Ureter (tissue), 1 donor: ENCODE measurements around the gene STK24. TPM values are rescaled to one million over a fixed set of nuclear protein-coding genes. Genes with fewer than 3 reads are reported as not detected.
A peak's percentile ranks its signal among the peaks of the same experiment; 100 is the strongest.
"Not testable (repeated sequence)": the region's sequence is repeated elsewhere in the genome, so short reads cannot be mapped to it uniquely, and the experiment has no call there.

Source experiments
- DNase-seq: peaks from one replicate; pipeline ENCODE4 v3.0.0-alpha.2; 2020; ENCODE audit warnings: low spot score
- total RNA-seq: library from RNA; stranded (reverse); gene quantifications from one replicate; pipeline ENCODE4 v1.2.4, GENCODE V29; 2023
- donor health status: DM: yes; HTN: yes; CAD: no.

Gene STK24
- total RNA-seq: 160 TPM

DNA sequence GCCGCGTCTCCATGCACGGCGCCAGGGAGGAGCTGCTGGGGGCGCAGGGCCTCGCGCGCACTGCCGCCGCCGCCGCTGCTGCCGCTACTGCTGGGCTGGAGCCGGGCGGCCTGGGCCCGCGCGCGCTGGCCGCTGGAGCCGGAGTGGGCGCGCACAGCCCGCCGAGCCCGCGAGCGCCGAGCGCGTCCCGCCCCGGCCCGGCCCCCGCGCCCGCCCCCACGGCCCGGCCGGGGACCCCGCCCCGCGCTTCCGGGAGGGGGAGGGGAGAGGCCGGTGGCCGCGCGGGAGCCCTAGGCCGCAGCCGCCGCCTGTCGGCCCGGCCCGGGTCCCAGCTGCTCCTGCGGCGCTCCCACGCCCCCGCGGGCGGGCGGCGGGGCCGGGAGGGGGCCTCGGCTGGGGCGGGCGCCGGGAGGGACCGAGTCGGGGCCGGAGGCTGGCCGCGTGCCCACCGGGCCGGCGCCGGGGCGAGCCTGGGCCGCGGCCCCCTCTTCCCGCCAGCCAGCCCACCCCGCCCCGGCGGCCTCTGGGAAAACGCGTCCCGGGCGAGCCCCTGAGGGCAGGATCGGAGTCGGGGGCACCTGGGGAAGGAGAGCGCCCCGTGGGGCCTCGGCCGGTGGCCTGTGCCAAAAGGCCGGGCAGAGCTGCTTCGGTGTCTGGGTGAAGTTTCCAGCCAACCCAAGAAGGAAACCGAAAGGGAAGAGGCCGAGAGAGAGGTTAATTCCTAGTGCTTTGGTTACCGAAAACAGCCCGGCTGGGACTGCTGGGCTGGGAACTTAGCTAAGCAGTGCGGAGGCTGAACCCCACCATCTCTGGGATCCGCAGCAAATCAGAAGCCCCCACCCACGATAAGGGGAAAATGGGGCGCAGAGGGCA, at the start of gene STK24:
Gene STK24 (minus strand): TSS at position 145 of the 873 bp plus-strand sequence. CDS start 321 bp downstream, outside the sequence.
- peak; percentile 64 for DNase-seq

DNA sequence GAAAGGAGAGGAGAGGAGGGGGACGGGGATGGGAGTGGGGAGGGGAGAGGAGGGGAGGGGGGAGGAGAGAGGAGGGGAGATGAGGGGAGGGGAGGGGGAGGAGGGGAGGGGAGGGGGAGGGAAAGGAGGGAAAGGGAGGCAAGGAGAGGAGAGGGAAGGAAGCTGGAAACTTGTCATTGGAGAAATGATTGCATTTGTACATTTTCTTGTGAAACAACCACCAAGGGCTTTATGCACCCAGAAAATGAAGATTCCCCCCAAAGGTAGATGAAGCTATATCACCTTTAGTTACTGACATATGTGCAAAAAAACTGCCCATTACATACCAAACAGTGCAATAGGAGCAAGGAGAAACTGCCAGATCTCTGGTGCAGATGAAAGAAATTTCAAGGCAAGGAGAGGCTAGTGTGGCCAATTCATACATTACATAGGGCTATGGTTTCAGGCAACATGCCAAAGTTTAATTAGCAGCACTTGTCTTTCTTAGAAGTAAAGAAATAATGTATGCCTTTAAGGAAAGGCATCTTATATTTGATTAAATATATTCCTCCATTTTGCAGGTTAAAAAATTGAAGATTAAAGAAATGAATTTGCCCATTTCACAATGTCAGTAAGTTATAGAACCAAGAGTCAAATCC, 49.5 kb upstream of the STK24 start:
- no peak for DNase-seq

GRCh38 chr13:98624589-98624988, 47.7 kb upstream of the STK24 start:
- DNase-seq: not testable (repeated sequence)

GRCh38 chr13:98622931-98623331, 46.0 kb upstream of the STK24 start:
- no peak for DNase-seq

GRCh38 chr13:98619556-98619955, 42.6 kb upstream of the STK24 start:
- no peak for DNase-seq

GRCh38 chr13:98615595-98615994, 38.7 kb upstream of the STK24 start:
- not testable (repeated sequence) for DNase-seq

- no peak for DNase-seq
These were observed 36.7 kb upstream of the STK24 start for GRCh38 chr13:98613591-98613990.

DNA sequence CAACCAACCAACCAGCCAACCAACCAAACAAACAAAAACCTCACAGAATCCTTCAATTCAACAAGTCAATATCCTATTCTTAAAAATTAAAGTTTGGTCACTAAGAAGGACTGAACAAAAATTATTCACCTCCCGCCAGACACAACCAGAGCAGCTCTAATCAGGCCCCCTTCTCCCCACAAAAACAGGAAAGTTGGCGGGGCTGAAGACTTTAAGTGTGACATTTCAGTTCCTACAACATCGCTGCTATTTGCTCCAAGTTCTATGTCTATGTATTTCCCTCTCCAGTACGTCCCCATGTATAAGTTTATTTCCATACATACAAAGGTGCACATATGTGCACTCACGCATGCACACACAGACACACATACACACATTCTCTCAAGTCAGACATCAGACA, 32.8 kb upstream of the STK24 start:
- no peak for DNase-seq

GRCh38 chr13:98606296-98606695, 29.4 kb upstream of the STK24 start:
- no peak for DNase-seq

GRCh38 chr13:98599502-98600328, 22.8 kb upstream of the STK24 start:
- DNase-seq: no peak

DNA sequence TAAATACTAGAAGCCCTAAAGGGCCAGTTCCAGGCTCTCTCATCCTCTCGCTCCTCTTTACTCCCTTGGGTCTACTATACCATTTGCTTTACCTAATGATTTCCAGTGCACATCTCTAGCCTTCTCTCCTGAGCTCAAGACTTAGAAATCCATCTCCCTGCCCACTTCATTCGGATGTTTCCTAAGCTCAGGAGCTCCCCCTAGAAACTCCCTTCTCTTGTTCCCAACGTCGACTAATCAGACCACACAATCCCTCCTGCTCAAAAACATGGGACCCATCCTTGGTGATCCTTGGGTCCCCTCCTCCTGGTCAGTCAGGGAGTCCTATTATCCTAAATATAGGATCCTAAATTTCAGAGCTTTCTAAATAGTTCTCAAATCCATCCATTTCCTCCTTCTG, 21.1 kb upstream of the STK24 start:
- DNase-seq: no peak

- no peak for DNase-seq
These were observed 18.2 kb upstream of the STK24 start for GRCh38 chr13:98595134-98595533.

DNA sequence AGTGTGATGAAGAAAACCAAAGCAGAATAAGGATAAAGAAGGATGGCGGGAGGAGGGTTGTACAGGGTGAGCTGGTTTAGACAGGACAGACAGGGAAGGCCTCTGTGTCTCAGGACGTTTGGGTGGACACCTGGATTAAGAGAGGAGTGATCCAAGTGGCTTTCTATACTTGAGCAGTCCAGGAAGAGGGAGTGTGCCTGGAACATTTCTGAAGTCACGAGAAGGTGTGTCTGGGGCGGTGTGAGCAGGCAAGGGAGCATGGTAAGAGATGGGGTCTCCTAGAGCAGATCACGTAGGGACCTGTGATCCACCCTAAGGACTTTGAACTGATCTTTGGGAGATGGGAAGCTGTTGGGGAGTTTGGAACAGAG, 15.4 kb upstream of the STK24 start:
- DNase-seq: no peak

DNA sequence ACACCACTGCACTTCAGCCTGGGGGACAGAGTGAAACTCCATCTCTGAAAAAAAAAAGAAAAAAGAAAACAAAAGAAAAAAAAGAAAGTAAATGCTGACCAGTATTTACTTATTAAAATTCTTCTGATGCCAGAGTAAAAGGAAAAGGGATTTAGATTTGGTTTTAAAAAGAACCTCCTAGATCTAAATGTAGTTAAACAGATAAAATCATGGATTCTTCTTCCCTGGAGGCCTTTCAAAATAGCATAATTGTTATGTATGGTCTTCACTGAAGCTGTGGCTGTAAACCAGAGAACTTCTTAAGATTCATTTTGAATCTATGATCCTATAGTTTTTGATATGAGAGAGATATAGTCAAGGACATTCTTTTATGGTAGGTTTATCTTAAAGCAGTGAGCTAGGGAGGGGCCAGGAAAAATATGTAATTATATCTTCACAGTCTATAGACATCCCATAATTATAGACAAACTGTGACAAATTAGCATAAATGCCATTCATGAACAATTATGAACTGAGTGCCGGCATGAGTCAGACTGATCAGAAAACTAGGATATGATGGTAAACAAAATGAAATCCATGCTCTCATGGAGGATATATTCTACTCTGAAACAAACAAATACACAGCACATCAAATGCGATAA, 14.9 kb upstream of the STK24 start:
- DNase-seq: no peak

DNA sequence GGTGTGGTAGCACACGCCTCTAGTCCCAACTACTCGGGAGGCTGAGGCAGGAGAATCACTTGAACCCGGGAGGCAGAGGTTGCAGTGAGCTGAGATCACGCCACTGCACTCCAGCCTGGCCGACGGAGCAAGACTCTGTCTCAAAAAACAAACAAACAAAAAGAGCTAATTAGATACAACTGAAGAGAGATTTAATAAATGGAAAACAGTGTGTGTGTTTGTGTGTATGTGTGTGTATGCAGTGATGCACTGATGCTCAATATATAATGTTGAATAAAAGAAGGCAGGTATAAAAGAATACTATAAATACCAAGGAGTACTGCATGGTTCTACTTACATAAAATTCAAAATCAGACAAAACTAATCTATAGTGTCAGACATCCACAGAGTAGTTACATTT, 13.6 kb upstream of the STK24 start:
- not testable (repeated sequence) for DNase-seq

GRCh38 chr13:98589516-98589915, 12.6 kb upstream of the STK24 start:
- DNase-seq: not testable (repeated sequence)

DNA sequence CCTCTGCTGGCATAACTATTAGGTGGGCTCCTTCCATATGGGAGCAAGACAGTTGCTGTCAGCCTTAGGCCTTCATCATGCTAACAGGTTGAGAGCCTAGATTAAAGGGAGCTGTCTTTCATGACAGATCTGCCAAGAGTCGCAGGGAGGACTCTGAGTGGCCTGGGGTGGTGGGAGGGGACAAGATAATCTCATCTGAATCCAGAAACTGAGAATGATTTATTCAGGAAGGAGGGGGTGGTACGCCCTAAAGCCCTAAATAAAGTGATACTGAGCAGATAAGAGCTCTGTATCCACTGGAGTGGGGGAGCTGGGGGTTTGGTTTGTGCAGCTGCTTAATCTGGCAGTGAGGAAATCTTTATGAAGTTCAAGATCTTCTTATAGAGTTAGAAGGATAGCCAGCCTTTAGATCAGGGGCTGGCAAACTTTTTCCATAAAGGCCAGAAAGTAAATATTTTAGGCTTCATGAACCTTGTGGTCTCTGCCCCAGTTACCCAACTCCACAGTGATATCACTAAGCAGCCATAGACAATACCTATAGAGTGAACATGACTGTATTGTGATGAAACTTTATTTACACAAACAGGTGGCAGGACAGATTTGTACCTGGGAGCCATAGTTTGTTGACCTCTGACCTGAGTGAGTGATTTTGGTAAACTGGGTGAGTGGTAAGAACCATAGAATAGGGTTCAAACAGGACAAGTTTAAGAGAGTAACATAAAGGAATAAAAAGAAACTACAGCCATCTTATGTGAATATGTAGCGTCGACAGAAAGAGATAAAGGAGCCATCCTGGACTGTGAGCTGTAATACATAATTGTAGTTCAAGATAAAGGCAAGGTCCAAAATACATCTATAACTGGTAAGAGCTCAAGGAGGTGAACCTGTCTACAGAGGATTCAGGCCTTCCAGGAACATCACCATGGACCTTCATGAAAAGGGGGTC, 9.8 kb upstream of the STK24 start:
- no peak for DNase-seq

DNA sequence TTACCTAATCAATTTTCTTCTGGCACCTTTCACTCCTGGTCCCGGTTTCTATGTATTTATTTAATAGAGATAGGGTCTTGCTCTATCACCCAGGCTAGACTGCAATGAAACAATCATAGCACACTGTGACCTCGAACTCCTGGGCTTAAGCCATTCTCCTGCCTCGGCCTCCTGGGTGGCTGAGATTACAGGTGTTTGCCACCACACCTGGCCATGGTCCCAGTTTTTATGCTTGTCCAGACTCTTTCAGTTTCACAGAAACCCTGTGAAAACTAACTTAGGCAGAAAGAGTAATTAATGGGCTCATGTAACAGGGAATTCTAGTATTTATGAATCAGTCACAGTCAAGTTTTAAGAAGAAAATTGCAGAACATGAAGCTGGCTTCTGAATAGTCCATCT, 9.0 kb upstream of the STK24 start:
- DNase-seq: no peak

GRCh38 chr13:98585398-98585754, 8.5 kb upstream of the STK24 start:
- DNase-seq: no peak

- DNase-seq: no peak
These were observed 7.9 kb upstream of the STK24 start for GRCh38 chr13:98584668-98585397.
